Heart left ventricle (tissue), 16 donors: ENCODE data around the gene MLLT10. TPM values are rescaled to one million over a fixed set of nuclear protein-coding genes. Genes with fewer than 3 reads are reported as not detected.

ENCODE experiments used
- ATAC-seq, 4 donors: fragments of 200-7000 bp; cut with Tn5 transposase; one replicate each; pipeline ENCODE4 v1.9.1; 2020 to 2022; ENCODE audit warnings: moderate library complexity in 4 of 4, mild to moderate bottlenecking in 3 of 4, moderate number of reproducible peaks in 1 of 4
- DNase-seq, 5 donors: peaks; one replicate each; pipeline ENCODE4 v3.0.0-alpha.2; 2020
- H3K27ac ChIP-seq, 12 donors: fragments of 200-600 bp; sonication (generic) in 4 of 12; one replicate each; pipeline versions ENCODE4 v1.5.0 to v1.8.0; 2016 to 2022; ENCODE audit warnings: mild to moderate bottlenecking in 2 of 12
- H3K27me3 ChIP-seq, 9 donors: fragments of 200-600 bp; sonication (generic) in 2 of 9; one replicate each; pipeline versions ENCODE4 v1.5.1 to v1.8.0; 2016 to 2022; ENCODE audit warnings: mild to moderate bottlenecking in 3 of 9
- H3K36me3 ChIP-seq, 9 donors: fragments of 200-600 bp; sonication (generic) in 2 of 9; one replicate each; pipeline versions ENCODE4 v1.5.0 to v1.8.0; 2018 to 2022; ENCODE audit warnings: mild to moderate bottlenecking in 2 of 9
- H3K4me1 ChIP-seq, 12 donors: fragments of 200-600 bp; sonication (generic) in 4 of 12; one replicate each; pipeline versions ENCODE4 v1.5.0 to v1.8.0; 2016 to 2022; ENCODE audit warnings: mild to moderate bottlenecking in 3 of 12
- H3K4me3 ChIP-seq, 12 donors: fragments of 200-600 bp; sonication (generic) in 4 of 12; one replicate each; pipeline versions ENCODE4 v1.5.0 to v1.8.0; 2017 to 2022; ENCODE audit warnings: mild to moderate bottlenecking in 9 of 12, moderate library complexity in 4 of 12
- H3K9me3 ChIP-seq, 12 donors: fragments of 200-600 bp; sonication (generic) in 4 of 12; one replicate each; pipeline versions ENCODE4 v1.5.0 to v1.8.0; 2016 to 2022; ENCODE audit warnings: mild to moderate bottlenecking in 1 of 12
- CTCF ChIP-seq, 12 donors: fragments of 200-600 bp; sonication (generic) in 4 of 12; IDR thresholded peaks; one replicate each; pipeline versions ENCODE4 v1.5.0 to v1.8.0; 2018 to 2022; ENCODE audit warnings: antibody characterized with exemption in 12 of 12, mild to moderate bottlenecking in 5 of 12
- POLR2A ChIP-seq, 2 donors: fragments of 450-650 bp; IDR thresholded peaks; one replicate each; pipeline ENCODE4 v1.6.1; 2017; ENCODE audit warnings: antibody characterized with exemption in 2 of 2, mild to moderate bottlenecking in 2 of 2, moderate library complexity in 2 of 2
- WGBS, 4 donors: extraction: QIAGEN DNeasy Blood & Tissue Kit in 2 of 4; methylation state at CpG; one replicate each; pipeline versions ENCODE4 v1.1.5 to v1.1.7; 2013 to 2018; 5-methylcytosine and 5-hydroxymethylcytosine counted together
- intact Hi-C, 10 donors: fragments of 100-400 bp; cut with DNase I; formaldehyde crosslinking; loops; one replicate each; pipeline versions ENCODE4 v1.11.1 to v1.14.2; 2022
- polyA plus RNA-seq, 2 donors: library from polyadenylated mRNA; stranded (reverse); fragments of 200-250 nt; gene quantifications; one replicate each; pipeline ENCODE4 v1.2.3, GENCODE V29; 2013
- total RNA-seq, 9 donors: library from RNA; depleted of rRNA in 2 of 9; stranded (reverse); fragments of >200 nt in 2 of 9; fragmentation: NEBNext Ultra II Directional in 3 of 9; extraction: Animal tissue kit (Norgen Biotek cat#: 25700) in 3 of 9; gene quantifications; one replicate each; pipeline versions ENCODE4 v1.1.0 to v1.2.4, GENCODE V29; 2016 to 2023
- donor health status: ischemic (EF 13 %, LVEDD 7.1; RV severe dilation, severe dysfunction).
- donor health status: healthy with polysubstance abuse.
- donor health status: DM: no; HTN: yes; CAD: no.
- donor health status: DM: no; HTN: no; CAD: no.
- donor health status: ischemic (EF 25% LVEDD 6.9; RV normal size, moderate dysfunction).
- donor health status: ischemic (EF 25% LVEDD 5.7; RV mildly dilated, moderate dysfunction).
- donor health status: healthy.
- donor health status: DM: yes; HTN: yes; CAD: no.
- donor health status: ischemic (EF 35%, LVEDD 5.7; RV mildly dilated, moderate dysfunction).
- donor health status: nonischemic (EF 11% LVEDD 7.7; RV severe dilation, severe dysfunction).
- donor health status: DM: yes; HTN: yes; CAD: no.
- donor health status: PGD.
- donor health status: ischemic (EF 29% LVEDD 5.4; RV normal size, mild dysfunction).
- donor health status: nonischemic (EF 23%, LVEDD 6.1; RV moderate dilation, normal function).

MLLT10 gene
- total and polyA plus RNA-seq, 11 donors: 16.0 to 30.7 (median 25.2) TPM

GRCh38 chr10:21747809-21748208, 213.8 kb downstream of the MLLT10 start:
- intact Hi-C loops: no loop called here
- no peak overlapping the region for H3K4me3 ChIP-seq
- TF ChIP-seq CTCF (IDR thresholded peaks at IDR 0.05): no peak
- TF ChIP-seq POLR2A (IDR thresholded peaks at IDR 0.05): no peak
- ATAC-seq (no peak), DNase-seq (no peak)
- H3K36me3 ChIP-seq: peaks cover 0 to 29% (median 25%) of the 10 kb centered on the region in 9 donors
- no peaks in the 10 kb centered on the region for H3K9me3 ChIP-seq
- no peaks in the 10 kb centered on the region for H3K4me1 ChIP-seq
- WGBS, 4 donors: 85 to 93% (median 88%) methylated on average over 4 of the region's 4 CpGs
- no peak overlapping the region for H3K27ac ChIP-seq
- no peaks in the 10 kb centered on the region for H3K27me3 ChIP-seq

- no peaks in the 10 kb centered on the region for H3K9me3 ChIP-seq
- WGBS, 4 donors: 84 to 92% (median 89%) methylated on average over 3 of the region's 3 CpGs
- no peaks in the 10 kb centered on the region for H3K4me1 ChIP-seq
- TF ChIP-seq POLR2A (IDR thresholded peaks at IDR 0.05): no peak
- TF ChIP-seq CTCF (IDR thresholded peaks at IDR 0.05): no peak
- intact Hi-C loops: loop anchor here in 1 of 10 donors (10.0 kb wide), 1 partner anchor 205 kb away; no protein-coding TSS in a partner anchor
- DNase-seq (no peak), ATAC-seq (no peak)
- no peak overlapping the region for H3K4me3 ChIP-seq
- peaks cover 0 to 14% (median 6%) of the 10 kb centered on the region in 9 donors for H3K36me3 ChIP-seq
- H3K27ac ChIP-seq: no peak overlapping the region
- no peaks in the 10 kb centered on the region for H3K27me3 ChIP-seq
Measured at GRCh38 chr10:21749788-21750187, 215.8 kb downstream of the MLLT10 start.

DNA sequence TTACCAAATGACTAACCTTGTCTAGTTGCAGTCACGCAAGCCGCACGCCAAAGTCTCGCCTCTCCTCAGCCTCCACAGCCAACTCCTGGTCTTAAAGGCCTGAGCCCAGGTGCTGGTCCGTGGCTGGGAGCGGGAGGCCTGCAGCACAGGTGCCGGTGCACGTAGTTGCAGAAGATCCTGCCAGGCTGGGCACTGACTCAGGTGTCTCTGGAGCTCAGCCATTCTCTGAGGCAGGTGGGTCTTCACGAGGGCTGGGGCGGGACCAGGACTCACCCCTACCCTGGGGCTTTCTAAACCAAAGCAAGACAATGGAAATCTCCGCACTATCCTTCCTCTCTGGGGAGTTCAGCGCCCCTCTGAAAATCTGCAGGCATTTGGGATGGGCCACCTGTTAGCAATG, 216.4 kb downstream of the MLLT10 start:
- Histone ChIP-seq H3K27me3 (no peaks in the 10 kb centered on the region), H3K4me1 (no peaks in the 10 kb centered on the region), H3K9me3 (no peaks in the 10 kb centered on the region), H3K4me3 (no peak overlapping the region), H3K36me3 (peaks cover 0 to 12% (median 4%) of the 10 kb centered on the region in 9 donors), H3K27ac (no peak overlapping the region)
- no peak for ATAC-seq
- no peak for DNase-seq
- intact Hi-C loops: loop anchor here in 1 of 10 donors (10.0 kb wide), 1 partner anchor 204 kb away; no protein-coding TSS in a partner anchor
- TF ChIP-seq CTCF (IDR thresholded peaks at IDR 0.05) (no peak), POLR2A (IDR thresholded peaks at IDR 0.05) (no peak)
- WGBS, 4 donors: 92 to 95% (median 93%) methylated on average over 12 of the region's 12 CpGs

- intact Hi-C loops: loop anchor here in 1 of 10 donors (10.0 kb wide), 1 partner anchor 203 kb away; no protein-coding TSS in a partner anchor
- ATAC-seq: no peak
Measured at GRCh38 chr10:21751341-21752310, 217.6 kb downstream of the MLLT10 start.

More at GRCh38 chr10:21751341-21752310, 217.6 kb downstream of the MLLT10 start:
- no peak for DNase-seq
- Histone ChIP-seq H3K36me3 (peaks cover 0 to 17% (median 6%) of the 10 kb centered on the region in 9 donors), H3K27ac (no peak overlapping the region), H3K9me3 (no peaks in the 10 kb centered on the region), H3K4me1 (no peaks in the 10 kb centered on the region), H3K27me3 (no peaks in the 10 kb centered on the region), H3K4me3 (no peak overlapping the region)
- TF ChIP-seq CTCF (IDR thresholded peaks at IDR 0.05) (no peak), POLR2A (IDR thresholded peaks at IDR 0.05) (no peak)
- 84 to 92% (median 86%) methylated on average over 25 to 26 of the region's 26 CpGs for WGBS, 4 donors
